Endothelial cell (in vitro differentiated cells): ENCODE measurements around the gene DGCR2. TPM values are rescaled to one million over a fixed set of nuclear protein-coding genes. Genes with fewer than 3 reads are reported as not detected.
"Not testable (repeated sequence)": the region's sequence is repeated elsewhere in the genome, so short reads cannot be mapped to it uniquely, and the experiment has no call there.

Experiments used
- DNase-seq: peaks from one replicate; pipeline ENCODE4 v3.0.0; 2021; ENCODE audit warnings: low spot score
- H3K27ac Mint-ChIP-seq: one replicate; pipeline ENCODE4 v1.8.0; 2021; ENCODE audit warnings: mixed read lengths, inconsistent platforms; ENCODE audit not compliant: unreplicated experiment
- H3K27me3 Mint-ChIP-seq: one replicate; pipeline ENCODE4 v1.8.0; 2021; ENCODE audit warnings: mild to moderate bottlenecking, moderate library complexity, mixed read lengths, inconsistent platforms; ENCODE audit not compliant: unreplicated experiment
- H3K36me3 Mint-ChIP-seq: one replicate; pipeline ENCODE4 v1.8.0; 2021; ENCODE audit warnings: mild to moderate bottlenecking, low read depth, mixed read lengths, inconsistent platforms; ENCODE audit not compliant: unreplicated experiment
- H3K4me1 Mint-ChIP-seq: one replicate; pipeline ENCODE4 v1.8.0; 2021; ENCODE audit warnings: mild to moderate bottlenecking, mixed read lengths, inconsistent platforms; ENCODE audit not compliant: unreplicated experiment
- H3K4me3 Mint-ChIP-seq: one replicate; pipeline ENCODE4 v1.8.0; 2021; ENCODE audit warnings: mild to moderate bottlenecking, mixed read lengths, inconsistent platforms; ENCODE audit not compliant: unreplicated experiment
- H3K9me3 Mint-ChIP-seq: one replicate; pipeline ENCODE4 v1.8.0; 2021; ENCODE audit warnings: mixed read lengths, inconsistent platforms; ENCODE audit not compliant: unreplicated experiment
- CTCF ChIP-seq: fragments of 200-600 bp; sonication (generic); IDR thresholded peaks from one replicate; pipeline ENCODE4 v1.5.0; 2021; ENCODE audit warnings: antibody characterized with exemption; ENCODE audit not compliant: unreplicated experiment
- total RNA-seq: library from RNA; stranded (reverse); fragmentation: NEBNext Ultra II Directional; extraction: Animal tissue kit (Norgen Biotek cat#: 25700); gene quantifications from one replicate; pipeline ENCODE4 v1.2.1, GENCODE V29; 2021; ENCODE audit not compliant: unreplicated experiment

Gene DGCR2
- total RNA-seq, 1 donor from 2014 or later = 46.7 TPM

- no peak for DNase-seq
These were observed 103.1 kb downstream of the DGCR2 start for GRCh38 chr22:19019029-19019678.

GRCh38 chr22:19018256-19018655 lies 104.0 kb downstream of the DGCR2 start:
- H3K4me1 Mint-ChIP-seq = peaks cover 3% of the 10 kb centered on the region
- no peak overlapping the region for H3K4me3 Mint-ChIP-seq
- TF ChIP-seq CTCF = no peak
- no peak for DNase-seq
- H3K9me3 Mint-ChIP-seq = no peaks in the 10 kb centered on the region
- H3K36me3 Mint-ChIP-seq = no peaks in the 10 kb centered on the region
- no peak overlapping the region for H3K27ac Mint-ChIP-seq
- H3K27me3 Mint-ChIP-seq = peaks cover 7% of the 10 kb centered on the region

More at GRCh38 chr22:19019029-19019678, 103.1 kb downstream of the DGCR2 start:
- no peaks in the 10 kb centered on the region for H3K36me3 Mint-ChIP-seq
- no peak overlapping the region for H3K4me3 Mint-ChIP-seq
- H3K27me3 Mint-ChIP-seq = peaks cover 7% of the 10 kb centered on the region
- TF ChIP-seq CTCF = no peak
- no peaks in the 10 kb centered on the region for H3K9me3 Mint-ChIP-seq
- no peak overlapping the region for H3K27ac Mint-ChIP-seq
- H3K4me1 Mint-ChIP-seq = peaks cover 3% of the 10 kb centered on the region

- no peak overlapping the region for H3K4me3 Mint-ChIP-seq
- peaks cover 4% of the 10 kb centered on the region for H3K27me3 Mint-ChIP-seq
- no peak overlapping the region for H3K27ac Mint-ChIP-seq
- H3K4me1 Mint-ChIP-seq = no peaks in the 10 kb centered on the region
- no peak for TF ChIP-seq CTCF
- no peaks in the 10 kb centered on the region for H3K36me3 Mint-ChIP-seq
- no peaks in the 10 kb centered on the region for H3K9me3 Mint-ChIP-seq
- no peak for DNase-seq
These were observed 106.0 kb downstream of the DGCR2 start for GRCh38 chr22:19016081-19016766.

GRCh38 chr22:19014886-19015285 lies 107.3 kb downstream of the DGCR2 start:
- Mint-ChIP-seq H3K9me3 (no peaks in the 10 kb centered on the region), H3K27ac (no peak overlapping the region), H3K4me1 (no peaks in the 10 kb centered on the region), H3K36me3 (no peaks in the 10 kb centered on the region), H3K27me3 (peaks cover 4% of the 10 kb centered on the region), H3K4me3 (no peak overlapping the region)
- no peak for TF ChIP-seq CTCF
- no peak for DNase-seq

- H3K4me1 Mint-ChIP-seq, H3K27me3 Mint-ChIP-seq, H3K9me3 Mint-ChIP-seq, H3K36me3 Mint-ChIP-seq, H3K27ac Mint-ChIP-seq, DNase-seq, H3K4me3 Mint-ChIP-seq: not testable (repeated sequence)
These were observed 108.2 kb downstream of the DGCR2 start for GRCh38 chr22:19013881-19014598.

GRCh38 chr22:19013411-19013810 lies 108.8 kb downstream of the DGCR2 start:
- H3K4me1 Mint-ChIP-seq, H3K27ac Mint-ChIP-seq, H3K4me3 Mint-ChIP-seq, DNase-seq, H3K36me3 Mint-ChIP-seq, H3K9me3 Mint-ChIP-seq, H3K27me3 Mint-ChIP-seq: not testable (repeated sequence)
